Natural killer cell (primary cell): ENCODE measurements around the gene RRBP1. TPM values are rescaled to one million over a fixed set of nuclear protein-coding genes. Genes with fewer than 3 reads are reported as not detected.

Experiments
- ATAC-seq, 3 donors: fragments of 150-1000 bp in 2 of 3; fragments of 200-7000 bp in 1 of 3; cut with Tn5 transposase; 1 replicate in 1 of 3; 2 replicates in 2 of 3; pipeline ENCODE4 v1.10.0; 2021; ENCODE audit warnings: mild to moderate bottlenecking in 2 of 3, moderate library complexity in 2 of 3
- DNase-seq, 2 donors: peaks; one replicate each; pipeline versions ENCODE4 v3.0.0 to v3.0.0-alpha.2; 2013 to 2021; ENCODE audit warnings: mixed read lengths in 1 of 2
- H3K27ac ChIP-seq: one replicate; pipeline ENCODE4 v1.5.1; 2013; ENCODE audit warnings: mild to moderate bottlenecking, low read length
- H3K27me3 ChIP-seq: one replicate; pipeline ENCODE4 v1.6.1; 2013; ENCODE audit warnings: low read length; ENCODE audit not compliant: control insufficient read depth, insufficient read depth
- H3K36me3 ChIP-seq: one replicate; pipeline ENCODE4 v1.6.1; 2013; ENCODE audit warnings: low read length; ENCODE audit not compliant: control insufficient read depth, insufficient read depth
- H3K4me1 ChIP-seq: one replicate; pipeline ENCODE4 v1.6.1; 2013; ENCODE audit warnings: low read length; ENCODE audit not compliant: control insufficient read depth, insufficient read depth
- H3K4me3 ChIP-seq: one replicate; pipeline ENCODE4 v1.5.1; 2013; ENCODE audit warnings: low read length
- H3K9me3 ChIP-seq: one replicate; pipeline ENCODE4 v1.6.1; 2013; ENCODE audit warnings: low read length; ENCODE audit not compliant: control insufficient read depth, insufficient read depth
- H3K27ac Mint-ChIP-seq, 2 donors: one replicate each; pipeline ENCODE4 v1.8.0; 2022; ENCODE audit warnings: mild to moderate bottlenecking in 2 of 2, mixed read lengths in 2 of 2, moderate library complexity in 1 of 2
- H3K27me3 Mint-ChIP-seq, 2 donors: one replicate each; pipeline ENCODE4 v1.8.0; 2022; ENCODE audit warnings: low read depth in 2 of 2, mixed read lengths in 2 of 2
- H3K36me3 Mint-ChIP-seq: one replicate; pipeline ENCODE4 v1.8.0; 2022; ENCODE audit warnings: mixed read lengths
- H3K4me1 Mint-ChIP-seq, 2 donors: one replicate each; pipeline ENCODE4 v1.8.0; 2022; ENCODE audit warnings: mixed read lengths in 2 of 2
- H3K4me3 Mint-ChIP-seq: one replicate; pipeline ENCODE4 v1.8.0; 2022; ENCODE audit warnings: mild to moderate bottlenecking, moderate library complexity, mixed read lengths
- H3K9me3 Mint-ChIP-seq, 2 donors: one replicate each; pipeline ENCODE4 v1.8.0; 2022; ENCODE audit warnings: mixed read lengths in 2 of 2
- WGBS: methylation state at CpG from one replicate; pipeline ENCODE4 v1.1.7; 2013; ENCODE audit warnings: missing lambda C conversion rate; ENCODE audit not compliant: insufficient coverage; 5-methylcytosine and 5-hydroxymethylcytosine counted together
- intact Hi-C: fragments of 100-400 bp; cut with micrococcal nuclease; formaldehyde crosslinking; loops from one replicate; pipeline ENCODE4 v1.14.2; 2022
- total RNA-seq, 4 donors: library from RNA; stranded (reverse); fragments of 120-200 nt in 1 of 4; gene quantifications; one replicate each; pipeline versions ENCODE4 v1.2.3 to v1.2.4, GENCODE V29; 2013 to 2022
- TF ChIP-seq, protein P1 (sequence below): fragments of 200-600 bp; IDR thresholded peaks from one replicate; pipeline ENCODE4 v1.8.0; 2022; ENCODE audit warnings: antibody characterized with exemption

RRBP1 gene
- total RNA-seq, 3 donors from 2014 or later (not counting 1 experiment from before 2014, with no cell fraction given), result 88.3 to 95.4 (median 90.1) TPM

DNA sequence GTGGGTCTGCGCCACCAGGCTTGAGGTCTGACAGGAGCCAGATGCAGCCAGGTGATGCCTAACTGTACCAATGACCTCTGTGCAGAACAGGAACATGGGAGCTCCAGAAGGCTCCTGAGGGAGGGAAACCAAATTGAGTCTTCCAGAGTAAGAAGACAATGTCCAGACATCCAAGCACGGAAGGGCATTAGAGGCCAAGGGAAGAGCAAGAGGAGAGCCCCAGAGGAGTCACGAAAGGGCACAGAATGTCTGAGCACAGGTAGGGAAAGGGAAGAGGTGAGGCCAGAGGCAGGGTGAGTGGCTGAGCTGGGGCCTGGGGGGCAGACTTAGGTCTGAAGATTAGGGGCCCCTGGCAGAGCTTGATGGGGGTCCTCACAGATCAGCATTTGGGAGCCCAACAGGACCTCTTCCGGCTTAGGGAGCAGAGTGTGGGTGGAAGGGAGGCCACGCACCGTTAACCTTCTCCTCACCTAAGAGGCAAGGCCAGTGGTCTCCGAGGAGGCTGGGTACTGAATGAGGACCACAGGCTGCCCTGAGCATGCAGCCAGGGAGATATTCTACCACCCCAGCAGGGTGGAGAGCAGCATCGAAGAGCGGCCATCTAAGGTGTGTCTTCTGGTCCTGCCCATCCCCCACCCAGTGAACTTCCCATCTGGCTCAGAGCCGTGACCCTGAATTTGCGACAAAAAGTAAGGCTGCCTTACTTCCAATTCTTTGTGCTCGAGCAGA is 41.7 kb downstream of the RRBP1 start:
- no peak overlapping the region for H3K4me3 ChIP-seq
- H3K36me3 Mint-ChIP-seq, result no peaks in the 10 kb centered on the region
- peaks cover 38% of the 10 kb centered on the region for H3K36me3 ChIP-seq
- H3K9me3 Mint-ChIP-seq, result no peaks in the 10 kb centered on the region
- no peak overlapping the region for H3K4me3 Mint-ChIP-seq
- no peak for DNase-seq
- no peaks in the 10 kb centered on the region for H3K27me3 Mint-ChIP-seq
- H3K27ac ChIP-seq, result no peak overlapping the region
- intact Hi-C loops, result no loop called here
- WGBS, result 97% methylated on average over 12 of the region's 12 CpGs
- H3K27ac Mint-ChIP-seq, result peak overlapping the region in 1 of 2 donors; percentile 6
- TF ChIP-seq, protein P1, sequence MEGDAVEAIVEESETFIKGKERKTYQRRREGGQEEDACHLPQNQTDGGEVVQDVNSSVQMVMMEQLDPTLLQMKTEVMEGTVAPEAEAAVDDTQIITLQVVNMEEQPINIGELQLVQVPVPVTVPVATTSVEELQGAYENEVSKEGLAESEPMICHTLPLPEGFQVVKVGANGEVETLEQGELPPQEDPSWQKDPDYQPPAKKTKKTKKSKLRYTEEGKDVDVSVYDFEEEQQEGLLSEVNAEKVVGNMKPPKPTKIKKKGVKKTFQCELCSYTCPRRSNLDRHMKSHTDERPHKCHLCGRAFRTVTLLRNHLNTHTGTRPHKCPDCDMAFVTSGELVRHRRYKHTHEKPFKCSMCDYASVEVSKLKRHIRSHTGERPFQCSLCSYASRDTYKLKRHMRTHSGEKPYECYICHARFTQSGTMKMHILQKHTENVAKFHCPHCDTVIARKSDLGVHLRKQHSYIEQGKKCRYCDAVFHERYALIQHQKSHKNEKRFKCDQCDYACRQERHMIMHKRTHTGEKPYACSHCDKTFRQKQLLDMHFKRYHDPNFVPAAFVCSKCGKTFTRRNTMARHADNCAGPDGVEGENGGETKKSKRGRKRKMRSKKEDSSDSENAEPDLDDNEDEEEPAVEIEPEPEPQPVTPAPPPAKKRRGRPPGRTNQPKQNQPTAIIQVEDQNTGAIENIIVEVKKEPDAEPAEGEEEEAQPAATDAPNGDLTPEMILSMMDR, result no peak
- peaks cover 6% of the 10 kb centered on the region for H3K4me1 ChIP-seq
- no peaks in the 10 kb centered on the region for H3K9me3 ChIP-seq
- no peaks in the 10 kb centered on the region for H3K27me3 ChIP-seq
- H3K4me1 Mint-ChIP-seq, result peaks cover 6 to 13% of the 10 kb centered on the region in 2 donors
- no peak for ATAC-seq

DNA sequence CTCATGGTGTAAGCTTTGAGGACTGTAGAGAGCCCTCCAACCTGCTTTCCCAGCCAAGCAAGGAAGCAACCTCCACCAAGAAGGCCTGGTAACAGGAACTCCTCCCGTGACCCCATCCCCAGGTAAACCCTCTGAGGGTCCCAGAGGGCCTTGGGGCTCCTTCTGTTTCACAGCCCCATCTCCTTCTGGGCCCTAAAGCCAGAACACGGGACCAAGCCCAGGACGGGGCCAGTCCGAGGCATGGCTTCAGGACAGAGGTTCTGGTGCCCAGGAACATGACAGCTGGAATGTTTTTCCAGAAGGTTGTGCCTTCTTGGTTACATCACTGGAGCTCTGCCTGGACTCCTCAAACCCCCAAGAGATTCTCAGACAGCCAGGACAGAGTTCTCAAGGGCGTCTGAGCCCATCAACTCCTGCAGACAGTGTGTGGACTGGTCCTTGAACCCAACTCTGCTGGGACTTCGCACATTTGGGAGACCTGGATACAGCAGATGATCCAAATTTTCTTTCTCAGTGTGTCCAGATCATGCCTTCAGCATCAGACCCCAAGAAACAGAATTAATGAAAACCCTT is 43.1 kb downstream of the RRBP1 start:
- Mint-ChIP-seq H3K36me3 (no peaks in the 10 kb centered on the region), H3K4me1 (peaks cover 0 to 4% of the 10 kb centered on the region in 2 donors), H3K27ac (no peak overlapping the region), H3K27me3 (no peaks in the 10 kb centered on the region), H3K9me3 (no peaks in the 10 kb centered on the region), H3K4me3 (no peak overlapping the region)
- TF ChIP-seq, protein P1, result no peak
- Histone ChIP-seq H3K27me3 (no peaks in the 10 kb centered on the region), H3K9me3 (no peaks in the 10 kb centered on the region), H3K27ac (no peak overlapping the region), H3K4me3 (no peak overlapping the region), H3K36me3 (peaks cover 51% of the 10 kb centered on the region), H3K4me1 (peaks cover 9% of the 10 kb centered on the region)
- DNase-seq (no peak), ATAC-seq (no peak)
- intact Hi-C loops, result no loop called here
- 97% methylated on average over 6 of the region's 6 CpGs for WGBS

GRCh38 chr20:17637985-17638640 is 43.9 kb downstream of the RRBP1 start:
- DNase-seq (no peak), ATAC-seq (no peak)
- TF ChIP-seq, protein P1, result no peak
- H3K4me3 ChIP-seq, result no peak overlapping the region
- H3K9me3 ChIP-seq, result no peaks in the 10 kb centered on the region
- no peaks in the 10 kb centered on the region for H3K36me3 Mint-ChIP-seq
- H3K27ac Mint-ChIP-seq, result no peak overlapping the region
- WGBS, result 89% methylated on average over 11 of the region's 13 CpGs
- peaks cover 54% of the 10 kb centered on the region for H3K36me3 ChIP-seq
- peaks cover 9% of the 10 kb centered on the region for H3K4me1 ChIP-seq
- peaks cover 0 to 4% of the 10 kb centered on the region in 2 donors for H3K4me1 Mint-ChIP-seq
- H3K9me3 Mint-ChIP-seq, result no peaks in the 10 kb centered on the region
- no peak overlapping the region for H3K27ac ChIP-seq
- no peaks in the 10 kb centered on the region for H3K27me3 ChIP-seq
- H3K4me3 Mint-ChIP-seq, result no peak overlapping the region
- intact Hi-C loops, result no loop called here
- H3K27me3 Mint-ChIP-seq, result no peaks in the 10 kb centered on the region
